ENCODE measurements around the gene DDX1. TPM values are rescaled to one million over a fixed set of nuclear protein-coding genes. Genes with fewer than 3 reads are reported as not detected.

DDX1 gene
- total RNA-seq, 2 experiments from 2014 or later = 42.7 to 91.8 TPM

DNA sequence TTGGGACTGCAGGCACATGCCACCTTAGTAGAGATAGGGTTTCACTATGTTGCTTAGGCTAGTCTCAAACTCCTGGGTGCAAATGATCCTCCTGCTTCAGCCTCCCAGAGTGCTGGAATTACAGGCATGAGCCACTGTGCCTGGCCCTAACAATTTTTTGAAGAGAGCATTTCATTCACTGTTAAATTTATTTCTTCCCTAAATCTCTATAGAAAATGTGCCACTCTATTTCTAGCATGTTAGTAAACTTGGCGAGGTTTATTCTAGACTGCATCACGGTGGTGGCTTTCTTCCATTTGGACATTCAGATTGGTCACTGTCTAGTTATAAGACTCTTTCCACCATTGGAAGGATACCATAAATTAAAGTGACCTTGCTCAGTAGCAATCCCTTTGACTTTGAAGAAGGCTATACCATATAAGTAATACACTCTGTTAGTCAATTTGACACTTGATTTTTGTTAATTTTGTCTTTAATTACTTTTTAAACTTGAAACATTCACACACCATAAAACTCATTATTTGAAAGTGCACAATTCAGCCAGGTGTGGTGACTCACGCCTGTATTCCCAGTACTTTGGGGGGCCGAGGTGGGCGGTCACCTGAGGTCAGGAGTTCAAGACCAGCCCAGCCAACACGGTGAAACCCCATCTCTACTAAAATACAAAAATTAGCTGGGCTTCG, 16.2 kb downstream of the DDX1 start:
- Histone ChIP-seq H3K4me3 (ENCODE audit: low read depth, low read length, poor library complexity, severe bottlenecking) (no peak overlapping the region), H3K27ac (ENCODE audit: low read depth, low read length, poor library complexity, severe bottlenecking) (no peak overlapping the region), H3K79me2 (ENCODE audit: insufficient read depth, low read depth, low read length) (no peaks in the 10 kb centered on the region), H3K4me2 (ENCODE audit: low read length) (no peak overlapping the region), H2AFZ (ENCODE audit: low read length) (no peak overlapping the region), H3K36me3 (ENCODE audit: insufficient read depth, low read length) (peaks cover 78% of the 10 kb centered on the region), H3K9me3 (ENCODE audit: low read length) (no peaks in the 10 kb centered on the region), H3K4me1 (ENCODE audit: insufficient read depth, low read length, poor library complexity, severe bottlenecking) (no peaks in the 10 kb centered on the region), H4K20me1 (ENCODE audit: insufficient read depth, low read length) (no peaks in the 10 kb centered on the region), H3K9me2 (ENCODE audit: insufficient read depth, low read length) (no peaks in the 10 kb centered on the region)
- no peak for DNase-seq (ENCODE audit: low spot score)
- intact Hi-C loops (cut with micrococcal nuclease; ENCODE audit: unreplicated experiment) = no loop called here
- POLR2A ChIA-PET = interaction anchor here (0.6 to 0.8 kb wide), 4 partner anchors 11 to 619 kb away, joined by 3 to 5 read pairs (median 4); no protein-coding TSS in a partner anchor
- CTCF ChIA-PET (ENCODE audit: unreplicated experiment) = no interaction called here
- TF ChIP-seq EZH2phosphoT487 (IDR thresholded peaks at IDR 0.05; ENCODE audit: borderline replicate concordance, low read depth, low read length) = no peak
- no TSS peak for BruUV-seq (replicated peaks)

GRCh38 chr2:15608392-15608761, 16.7 kb downstream of the DDX1 start:
- intact Hi-C loops (cut with micrococcal nuclease; ENCODE audit: unreplicated experiment) = no loop called here
- Histone ChIP-seq H3K27ac (ENCODE audit: low read depth, low read length, poor library complexity, severe bottlenecking) (no peak overlapping the region), H3K9me3 (ENCODE audit: low read length) (no peaks in the 10 kb centered on the region), H3K36me3 (ENCODE audit: insufficient read depth, low read length) (peaks cover 77% of the 10 kb centered on the region), H3K4me1 (ENCODE audit: insufficient read depth, low read length, poor library complexity, severe bottlenecking) (no peaks in the 10 kb centered on the region), H3K9me2 (ENCODE audit: insufficient read depth, low read length) (no peaks in the 10 kb centered on the region), H3K4me3 (ENCODE audit: low read depth, low read length, poor library complexity, severe bottlenecking) (no peak overlapping the region), H3K4me2 (ENCODE audit: low read length) (no peak overlapping the region), H4K20me1 (ENCODE audit: insufficient read depth, low read length) (no peaks in the 10 kb centered on the region), H3K79me2 (ENCODE audit: insufficient read depth, low read depth, low read length) (no peaks in the 10 kb centered on the region), H2AFZ (ENCODE audit: low read length) (no peak overlapping the region)
- DNase-seq (ENCODE audit: low spot score) = no peak
- BruUV-seq (replicated peaks) = no TSS peak
- TF ChIP-seq, protein P1, sequence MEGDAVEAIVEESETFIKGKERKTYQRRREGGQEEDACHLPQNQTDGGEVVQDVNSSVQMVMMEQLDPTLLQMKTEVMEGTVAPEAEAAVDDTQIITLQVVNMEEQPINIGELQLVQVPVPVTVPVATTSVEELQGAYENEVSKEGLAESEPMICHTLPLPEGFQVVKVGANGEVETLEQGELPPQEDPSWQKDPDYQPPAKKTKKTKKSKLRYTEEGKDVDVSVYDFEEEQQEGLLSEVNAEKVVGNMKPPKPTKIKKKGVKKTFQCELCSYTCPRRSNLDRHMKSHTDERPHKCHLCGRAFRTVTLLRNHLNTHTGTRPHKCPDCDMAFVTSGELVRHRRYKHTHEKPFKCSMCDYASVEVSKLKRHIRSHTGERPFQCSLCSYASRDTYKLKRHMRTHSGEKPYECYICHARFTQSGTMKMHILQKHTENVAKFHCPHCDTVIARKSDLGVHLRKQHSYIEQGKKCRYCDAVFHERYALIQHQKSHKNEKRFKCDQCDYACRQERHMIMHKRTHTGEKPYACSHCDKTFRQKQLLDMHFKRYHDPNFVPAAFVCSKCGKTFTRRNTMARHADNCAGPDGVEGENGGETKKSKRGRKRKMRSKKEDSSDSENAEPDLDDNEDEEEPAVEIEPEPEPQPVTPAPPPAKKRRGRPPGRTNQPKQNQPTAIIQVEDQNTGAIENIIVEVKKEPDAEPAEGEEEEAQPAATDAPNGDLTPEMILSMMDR (conservative IDR thresholded peaks at IDR 0.05; ENCODE audit: low read length) = no peak
- no peak for TF ChIP-seq EZH2phosphoT487 (IDR thresholded peaks at IDR 0.05; ENCODE audit: borderline replicate concordance, low read depth, low read length)
- POLR2A ChIA-PET = interaction anchor here (0.6 to 0.8 kb wide), 3 partner anchors 12 to 620 kb away, joined by 3 to 5 read pairs (median 4); no protein-coding TSS in a partner anchor
- CTCF ChIA-PET (ENCODE audit: unreplicated experiment) = no interaction called here

DNA sequence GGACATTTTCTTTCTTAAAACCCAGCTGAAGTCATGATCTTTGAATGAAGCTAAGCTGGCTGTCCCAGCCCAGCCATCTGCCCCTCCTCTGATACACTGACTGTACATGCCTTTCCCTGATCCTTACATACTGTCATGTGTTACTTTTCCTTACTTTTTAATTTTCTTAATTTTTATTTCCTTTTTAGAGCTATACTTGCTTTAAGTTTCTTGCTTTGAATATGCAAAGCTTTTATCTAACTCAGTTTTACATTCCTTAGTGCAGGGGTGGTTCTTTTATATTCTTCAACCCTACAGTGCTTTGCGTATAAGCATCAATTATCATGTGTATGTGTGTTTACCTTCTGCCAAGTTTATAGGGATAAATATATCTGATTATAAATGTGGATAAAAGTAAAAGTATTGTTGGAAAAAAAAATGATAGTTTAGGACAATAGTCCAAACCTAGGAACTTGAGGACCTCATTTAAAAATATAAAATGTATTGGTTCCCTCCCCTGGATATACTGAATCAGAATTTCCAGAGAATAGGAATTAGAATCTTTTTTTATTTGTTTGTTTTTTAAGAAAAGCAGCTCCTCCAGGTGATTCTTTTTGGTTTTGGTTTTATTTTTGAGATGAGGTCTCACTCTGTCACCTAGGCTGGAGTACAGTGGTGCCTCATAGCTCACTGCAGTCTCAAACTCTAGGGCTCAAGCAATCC, 17.8 kb downstream of the DDX1 start:
- H4K20me1 ChIP-seq (ENCODE audit: insufficient read depth, low read length) = no peaks in the 10 kb centered on the region
- H3K9me2 ChIP-seq (ENCODE audit: insufficient read depth, low read length) = no peaks in the 10 kb centered on the region
- no peaks in the 10 kb centered on the region for H3K4me1 ChIP-seq (ENCODE audit: insufficient read depth, low read length, poor library complexity, severe bottlenecking)
- H3K4me3 ChIP-seq (ENCODE audit: low read depth, low read length, poor library complexity, severe bottlenecking) = no peak overlapping the region
- H3K4me2 ChIP-seq (ENCODE audit: low read length) = no peak overlapping the region
- POLR2A ChIA-PET = interaction anchor here (1.6 kb wide), 1 partner anchor 15 kb away, joined by 9 read pairs; no protein-coding TSS in a partner anchor
- H3K9me3 ChIP-seq (ENCODE audit: low read length) = no peaks in the 10 kb centered on the region
- CTCF ChIA-PET (ENCODE audit: unreplicated experiment) = no interaction called here
- H3K36me3 ChIP-seq (ENCODE audit: insufficient read depth, low read length) = peaks cover 77% of the 10 kb centered on the region
- no peak overlapping the region for H3K27ac ChIP-seq (ENCODE audit: low read depth, low read length, poor library complexity, severe bottlenecking)
- no TSS peak for BruUV-seq (replicated peaks)
- no peaks in the 10 kb centered on the region for H3K79me2 ChIP-seq (ENCODE audit: insufficient read depth, low read depth, low read length)
- no peak for TF ChIP-seq EZH2phosphoT487 (IDR thresholded peaks at IDR 0.05; ENCODE audit: borderline replicate concordance, low read depth, low read length)
- TF ChIP-seq, protein P1 (conservative IDR thresholded peaks at IDR 0.05; ENCODE audit: low read length) = no peak
- intact Hi-C loops (cut with micrococcal nuclease; ENCODE audit: unreplicated experiment) = no loop called here
- no peak overlapping the region for H2AFZ ChIP-seq (ENCODE audit: low read length)
- DNase-seq (ENCODE audit: low spot score) = no peak
